DOHH2 (cell line): Measurements from ENCODE around the gene TMCO4.

Experiments
- CTCF ChIP-seq: fragments of 200-600 bp; sonication (generic); IDR thresholded peaks from one replicate; pipeline ENCODE4 v1.5.1; 2014; ENCODE audit warnings: antibody characterized with exemption, mild to moderate bottlenecking, low read depth, low read length; ENCODE audit not compliant: poor library complexity, severe bottlenecking
- EZH2phosphoT487 ChIP-seq: fragments of 200-600 bp; sonication (generic); IDR thresholded peaks from 2 replicates; pipeline ENCODE4 v1.6.1; 2017; ENCODE audit warnings: borderline replicate concordance, mild to moderate bottlenecking, antibody characterized with exemption, low read length, moderate library complexity, mixed read lengths

DNA sequence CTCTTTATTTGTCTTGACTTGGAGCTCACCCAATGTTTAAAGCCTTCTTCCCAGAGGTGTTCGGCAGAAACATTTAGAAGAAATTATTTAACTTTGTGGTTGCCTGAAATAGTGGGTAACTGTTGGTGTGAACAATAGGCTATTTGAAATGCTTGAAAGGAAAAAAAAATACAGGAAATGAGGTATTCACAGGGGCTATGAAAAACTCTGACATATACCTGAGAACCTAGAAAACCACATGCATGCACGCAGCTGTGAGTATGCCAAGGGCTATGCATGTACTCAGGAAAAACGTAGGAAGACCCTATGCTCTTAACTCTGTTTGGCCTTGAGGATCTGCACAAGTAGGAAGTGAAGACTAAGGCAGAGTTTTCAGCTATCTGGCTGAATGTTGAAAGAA is 31.7 kb upstream of the TMCO4 start:
- TF ChIP-seq CTCF (no peak), EZH2phosphoT487 (no peak)
